Motor neuron (in vitro differentiated cells): ENCODE measurements around the gene CDC37. TPM values are rescaled to one million over a fixed set of nuclear protein-coding genes. Genes with fewer than 3 reads are reported as not detected.
"Not testable (repeated sequence)": the region's sequence is repeated elsewhere in the genome, so short reads cannot be mapped to it uniquely, and the experiment has no call there.

Experiments used
- ATAC-seq, 8 experiments: fragments of 200-7000 bp; cut with Tn5 transposase; replicated peaks in 6 of 8; 2 replicates each; pipeline ENCODE4 v1.8.0; 2021; ENCODE audit warnings: mild to moderate bottlenecking in 8 of 8, moderate library complexity in 8 of 8
- H3K27ac ChIP-seq, 2 donors: fragments of 250-450 bp; sonication (Bioruptor Pico); 2 replicates each; pipeline ENCODE4 v1.9.0; 2021; ENCODE audit warnings: antibody characterized with exemption in 2 of 2, mild to moderate bottlenecking in 2 of 2, moderate library complexity in 1 of 2
- H3K4me1 ChIP-seq, 2 donors: fragments of 250-450 bp; sonication (Bioruptor Pico); replicated peaks in 1 of 2; 2 replicates each; pipeline ENCODE4 v1.6.1; 2021; ENCODE audit warnings: antibody characterized with exemption in 2 of 2, mild to moderate bottlenecking in 2 of 2, moderate library complexity in 1 of 2
- H3K4me3 ChIP-seq, 5 donors: fragments of 250-450 bp; sonication (Bioruptor Pico); 2 replicates each; pipeline ENCODE4 v1.9.0; 2021; ENCODE audit warnings: antibody characterized with exemption in 5 of 5, mild to moderate bottlenecking in 5 of 5, moderate library complexity in 4 of 5
- WGBS, 10 experiments: fragments of 450-650 bp; shearing (Covaris generic); methylation state at CpG; one replicate each; pipeline ENCODE4 v1.0.0; 2022; 5-methylcytosine and 5-hydroxymethylcytosine counted together
- in situ Hi-C, 9 experiments: fragments of 400-800 bp; cut with MboI; loops; one replicate each; pipeline ENCODE4 v1.15.0; 2021; ENCODE audit warnings: low sequenced_read_pairs in 9 of 9, low pct_unique_long_range_greater_than_20kb in 2 of 9; ENCODE audit not compliant: unreplicated experiment in 9 of 9
- total RNA-seq, 8 experiments: library from RNA; unstranded; fragments of 300-600 nt; gene quantifications; 2 replicates each; pipeline versions ENCODE4 v1.2.3 to v1.2.4, GENCODE V29; 2022

Gene CDC37
- total RNA-seq, 8 experiments from 2014 or later, result 106 to 304 (median 175) TPM

- 0 to 6% (median 0%) methylated on average over 1 to 15 of the region's 58 CpGs; no CpG with 5 or more reads in 4 of the 10 experiments for WGBS, 10 experiments
- peaks cover 10 to 11% of the 10 kb centered on the region in 2 donors for H3K4me1 ChIP-seq
- H3K27ac ChIP-seq, result peak within 1 kb of the TSS; percentile 81 to 95
- peak; percentile 92 to 98 (median 95) for ATAC-seq
- H3K4me3 ChIP-seq, result peak within 1 kb of the TSS; percentile 77 to 99 (median 83)
- in situ Hi-C loops, result loop anchor here in 8 of 9 experiments (5.0 to 25.0 kb wide), 5 partner anchors 106 to 443 kb away; partner anchors contain the start of genes ICAM1 (in 3 of the 8), MRPL4 (in 1 of the 8) and OLFM2 (in 1 of the 8)
Observed at GRCh38 chr19:10380313-10381102, 22.8 kb downstream of the CDC37 start, which contains the start of gene TYK2. Gene TYK2 (minus strand): TSS chr19:10380572. CDS start chr19:10378406, 2,166 bp downstream.

- WGBS, 10 experiments, result 0 to 8% (median 0%) methylated on average over 2 to 10 of the region's 10 CpGs; no CpG with 5 or more reads in 5 of the 10 experiments
- Histone ChIP-seq H3K4me3 (peak overlapping the region; percentile 77 to 99 (median 83)), H3K4me1 (peaks cover 10 to 11% of the 10 kb centered on the region in 2 donors), H3K27ac (peak overlapping the region; percentile 63 to 85)
- peak in 1 of 8 experiments; percentile 3 for ATAC-seq
- in situ Hi-C loops, result loop anchor here in 8 of 9 experiments (5.0 to 25.0 kb wide), 5 partner anchors 105 to 443 kb away; partner anchors contain the start of genes ICAM1 (in 3 of the 8), MRPL4 (in 1 of the 8) and OLFM2 (in 1 of the 8)
Observed at GRCh38 chr19:10379880-10380312, 23.4 kb downstream of the CDC37 start.

- WGBS, 10 experiments, result 60 to 100% (median 100%) methylated on average over 1 to 5 of the region's 8 CpGs; no CpG with 5 or more reads in 5 of the 10 experiments
- ATAC-seq, result no peak
- H3K4me1 ChIP-seq, result peaks cover 10 to 11% of the 10 kb centered on the region in 2 donors
- H3K27ac ChIP-seq, result no peak overlapping the region
- in situ Hi-C loops, result loop anchor here in 2 of 9 experiments (25.0 kb wide), 2 partner anchors 116 to 441 kb away; partner anchors contain the start of genes ICAM1 (in 1 of the 2), MRPL4 (in 1 of the 2) and OLFM2 (in 1 of the 2)
- H3K4me3 ChIP-seq, result no peak overlapping the region
Observed at GRCh38 chr19:10378124-10378523, 25.2 kb downstream of the CDC37 start.

- in situ Hi-C loops, result loop anchor here in 2 of 9 experiments (25.0 kb wide), 2 partner anchors 115 to 440 kb away; partner anchors contain the start of genes ICAM1 (in 1 of the 2), MRPL4 (in 1 of the 2) and OLFM2 (in 1 of the 2)
- WGBS, 10 experiments, result 100% methylated on average over 2 of the region's 2 CpGs; no CpG with 5 or more reads in 9 of the 10 experiments
- not testable (repeated sequence) for H3K4me3 ChIP-seq, ATAC-seq, H3K27ac ChIP-seq
- H3K4me1 ChIP-seq, result peaks cover 10 to 11% of the 10 kb centered on the region in 2 donors
Observed at GRCh38 chr19:10377140-10377640, 26.2 kb downstream of the CDC37 start.

- ATAC-seq, result no peak
- H3K27ac ChIP-seq, result no peak overlapping the region
- WGBS, 10 experiments, result 71 to 100% (median 91%) methylated on average over 1 to 4 of the region's 5 CpGs; no CpG with 5 or more reads in 3 of the 10 experiments
- no peak overlapping the region for H3K4me3 ChIP-seq
- H3K4me1 ChIP-seq, result peaks cover 5 to 6% of the 10 kb centered on the region in 2 donors
- in situ Hi-C loops, result loop anchor here in 2 of 9 experiments (25.0 kb wide), 2 partner anchors 113 to 438 kb away; partner anchors contain the start of genes ICAM1 (in 1 of the 2), MRPL4 (in 1 of the 2) and OLFM2 (in 1 of the 2)
Observed at GRCh38 chr19:10374931-10375330, 28.4 kb downstream of the CDC37 start.

- no peak for ATAC-seq
- Histone ChIP-seq H3K4me3 (no peak overlapping the region), H3K27ac (no peak overlapping the region), H3K4me1 (no peaks in the 10 kb centered on the region)
- WGBS, 10 experiments, result 82 to 100% (median 100%) methylated on average over 1 to 2 of the region's 3 CpGs; no CpG with 5 or more reads in 5 of the 10 experiments
- in situ Hi-C loops, result no loop called here
Observed at GRCh38 chr19:10372690-10373089, 30.7 kb downstream of the CDC37 start.

- H3K4me1 ChIP-seq, result no peaks in the 10 kb centered on the region
- in situ Hi-C loops, result no loop called here
- H3K4me3 ChIP-seq, result no peak overlapping the region
- peak in 1 of 8 experiments; percentile 16 for ATAC-seq
- no peak overlapping the region for H3K27ac ChIP-seq
- WGBS, 10 experiments, result 10 to 100% (median 96%) methylated on average over 1 to 4 of the region's 15 CpGs; no CpG with 5 or more reads in 5 of the 10 experiments
Observed at GRCh38 chr19:10368101-10368803, 35.1 kb downstream of the CDC37 start.

- ATAC-seq, H3K4me3 ChIP-seq, H3K27ac ChIP-seq, in situ Hi-C loops, H3K4me1 ChIP-seq: not testable (repeated sequence)
- WGBS, 10 experiments, result 80 to 100% (median 100%) methylated on average over 1 to 4 of the region's 4 CpGs; no CpG with 5 or more reads in 3 of the 10 experiments
Observed at GRCh38 chr19:10366950-10367512, 36.3 kb downstream of the CDC37 start.

GRCh38 chr19:10365518-10365917 is 37.8 kb downstream of the CDC37 start:
- no peak for ATAC-seq
- H3K4me3 ChIP-seq, result no peak overlapping the region
- no peak overlapping the region for H3K27ac ChIP-seq
- in situ Hi-C loops, result no loop called here
- WGBS, 10 experiments, result 67 to 100% (median 100%) methylated on average over 1 to 8 of the region's 23 CpGs; no CpG with 5 or more reads in 6 of the 10 experiments
- no peaks in the 10 kb centered on the region for H3K4me1 ChIP-seq

GRCh38 chr19:10364644-10365043 is 38.7 kb downstream of the CDC37 start:
- in situ Hi-C loops, result no loop called here
- peak in 2 of 8 experiments; percentile 17 to 25 for ATAC-seq
- Histone ChIP-seq H3K4me3 (no peak overlapping the region), H3K27ac (no peak overlapping the region), H3K4me1 (no peaks in the 10 kb centered on the region)
- WGBS, 10 experiments, result 80 to 100% (median 94%) methylated on average over 1 to 6 of the region's 19 CpGs; no CpG with 5 or more reads in 6 of the 10 experiments

GRCh38 chr19:10363789-10364281 is 39.5 kb downstream of the CDC37 start:
- WGBS, 10 experiments, result 80 to 100% (median 97%) methylated on average over 1 to 6 of the region's 12 CpGs; no CpG with 5 or more reads in 2 of the 10 experiments
- H3K4me1 ChIP-seq, result no peaks in the 10 kb centered on the region
- ATAC-seq, result peak in 4 of 8 experiments; percentile 8 to 25 (median 18)
- H3K27ac ChIP-seq, result no peak overlapping the region
- in situ Hi-C loops, result no loop called here
- H3K4me3 ChIP-seq, result no peak overlapping the region

- H3K4me1 ChIP-seq, result no peaks in the 10 kb centered on the region
Observed at GRCh38 chr19:10362259-10362658, 41.1 kb downstream of the CDC37 start.

More at GRCh38 chr19:10362259-10362658, 41.1 kb downstream of the CDC37 start:
- in situ Hi-C loops, result no loop called here
- H3K27ac ChIP-seq, result no peak overlapping the region
- 100% methylated on average over 3 of the region's 18 CpGs; no CpG with 5 or more reads in 9 of the 10 experiments for WGBS, 10 experiments
- no peak overlapping the region for H3K4me3 ChIP-seq
- no peak for ATAC-seq
